GM11168 (cell line): ENCODE measurements around the gene LGALS14.
"Not testable (repeated sequence)": the region's sequence is repeated elsewhere in the genome, so short reads cannot be mapped to it uniquely, and the experiment has no call there.

Experiments used
- in situ Hi-C: fragments of 300-500 bp; cut with MboI; formaldehyde crosslinking; loops from one replicate; pipeline ENCODE4 v1.12.0; 2022; ENCODE audit warnings: low sequenced_read_pairs; ENCODE audit not compliant: unreplicated experiment

The LGALS14 gene, protein sequence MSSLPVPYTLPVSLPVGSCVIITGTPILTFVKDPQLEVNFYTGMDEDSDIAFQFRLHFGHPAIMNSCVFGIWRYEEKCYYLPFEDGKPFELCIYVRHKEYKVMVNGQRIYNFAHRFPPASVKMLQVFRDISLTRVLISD

GRCh38 chr19:39704181-39705044 is at the start of gene LGALS14:
Gene LGALS14, plus strand, starts transcription at chr19:39704481. Its CDS starts 48 bp downstream, at chr19:39704529.
- in situ Hi-C loops = no loop called here

DNA sequence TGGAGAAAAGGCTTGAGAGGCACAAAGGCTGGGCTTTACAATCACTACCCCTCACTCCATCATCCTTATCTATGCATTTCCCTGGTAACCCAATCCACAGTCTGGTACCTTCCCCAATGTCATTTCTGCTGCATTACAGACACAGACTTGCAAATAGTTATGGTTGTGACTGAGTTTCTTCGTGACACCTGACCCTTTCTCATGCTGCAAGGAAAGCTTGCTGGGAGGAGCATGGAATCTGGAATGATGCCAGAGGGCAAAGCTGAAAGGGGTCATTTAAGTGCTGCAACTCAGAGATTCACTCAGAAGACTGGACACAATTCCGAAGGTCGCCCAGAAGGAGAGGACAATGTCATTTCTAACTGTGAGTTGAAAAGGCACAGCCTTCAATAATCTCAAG is 48.7 kb upstream of the LGALS14 start, which contains the start of gene LGALS16:
TSS of gene LGALS16 (plus strand) at position 301 of the 400 bp plus-strand sequence. CDS start at position 350, 49 bp downstream.
- in situ Hi-C loops = no loop called here

DNA sequence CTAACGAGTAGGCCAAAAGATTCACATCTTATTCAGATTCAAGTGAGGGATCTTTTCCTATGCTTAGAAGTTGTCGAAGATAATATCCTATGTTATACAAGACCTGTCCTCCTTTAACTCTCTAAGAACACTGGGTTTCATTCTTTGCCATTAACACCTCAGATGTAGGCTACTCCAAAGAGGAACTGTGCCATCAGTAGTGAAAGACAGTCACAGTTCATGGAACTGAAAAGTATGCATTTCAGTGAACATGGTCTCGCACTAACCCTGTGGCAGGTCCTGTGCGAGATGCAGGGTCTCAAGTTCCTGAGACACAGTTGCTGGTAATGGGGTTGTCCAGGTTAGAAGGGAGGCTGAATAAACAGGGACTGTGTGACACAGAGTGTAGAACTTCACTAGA is 44.5 kb upstream of the LGALS14 start:
- in situ Hi-C loops = no loop called here

- in situ Hi-C loops = no loop called here
These were observed 43.6 kb upstream of the LGALS14 start for GRCh38 chr19:39660661-39661060.

DNA sequence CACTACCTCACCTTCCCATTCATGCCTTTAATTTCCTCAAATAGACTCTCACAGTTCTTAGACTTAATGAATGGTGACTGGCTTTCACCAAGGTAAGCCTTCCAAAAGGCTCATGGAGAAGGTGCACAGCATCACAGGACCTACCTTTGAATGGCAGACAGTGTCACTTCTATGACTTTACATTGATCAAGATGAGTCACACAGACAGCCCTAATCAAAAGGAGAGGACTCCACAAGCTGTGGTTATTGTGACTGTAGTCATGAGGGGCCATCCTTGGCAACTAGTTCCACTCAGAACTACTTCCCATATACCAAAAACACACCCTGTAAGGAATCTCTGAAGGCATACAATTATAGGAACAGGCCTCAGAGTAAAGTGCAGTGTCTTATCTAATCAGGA is 42.7 kb upstream of the LGALS14 start:
- in situ Hi-C loops = no loop called here

GRCh38 chr19:39669860-39670259 is 34.4 kb upstream of the LGALS14 start:
- in situ Hi-C loops = loop anchor here (5.0 kb wide), 1 partner anchor 123 kb away; no protein-coding TSS in a partner anchor

GRCh38 chr19:39670998-39671397 is 33.3 kb upstream of the LGALS14 start:
- in situ Hi-C loops = loop anchor here (5.0 kb wide), 1 partner anchor 124 kb away; no protein-coding TSS in a partner anchor

DNA sequence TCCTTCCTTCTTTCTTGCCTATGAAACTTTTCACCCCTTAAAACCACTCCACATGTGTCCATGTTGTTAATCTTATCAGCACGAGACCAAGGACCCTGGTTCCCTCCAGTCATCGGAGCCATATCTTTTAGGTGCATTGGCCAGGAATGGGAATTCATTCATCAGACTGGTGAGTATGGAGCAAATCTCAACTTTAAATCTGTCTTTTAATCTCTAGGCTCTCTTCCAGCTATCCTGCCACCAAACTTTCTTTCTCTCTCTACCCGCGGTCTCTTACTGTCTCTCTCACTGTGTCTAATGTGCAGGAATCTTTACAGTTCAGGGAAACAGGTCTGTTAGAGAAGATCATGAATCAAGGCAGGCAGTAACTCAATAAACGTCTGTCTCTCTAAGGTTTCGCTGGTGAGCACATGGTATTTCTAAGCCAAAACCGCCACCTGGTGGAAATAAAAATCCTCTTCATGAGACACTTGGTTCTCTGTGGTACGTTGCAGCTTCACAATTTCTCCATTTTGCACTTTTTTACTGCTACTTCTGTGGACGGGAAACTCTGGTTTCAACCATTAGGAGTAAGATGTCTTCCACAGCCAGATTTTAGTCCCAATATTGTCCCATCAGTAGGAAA is 32.4 kb upstream of the LGALS14 start:
- in situ Hi-C loops = loop anchor here (5.0 kb wide), 1 partner anchor 125 kb away; no protein-coding TSS in a partner anchor

- in situ Hi-C loops = loop anchor here (5.0 kb wide), 1 partner anchor 125 kb away; no protein-coding TSS in a partner anchor
These were observed 31.8 kb upstream of the LGALS14 start for GRCh38 chr19:39672473-39672872.

GRCh38 chr19:39673862-39674261 is 30.4 kb upstream of the LGALS14 start:
- in situ Hi-C loops = loop anchor here (5.0 kb wide), 1 partner anchor 127 kb away; no protein-coding TSS in a partner anchor

- in situ Hi-C loops = loop anchor here (5.0 kb wide), 1 partner anchor 166 kb away; no protein-coding TSS in a partner anchor
These were observed 28.3 kb upstream of the LGALS14 start for GRCh38 chr19:39676004-39676403.

DNA sequence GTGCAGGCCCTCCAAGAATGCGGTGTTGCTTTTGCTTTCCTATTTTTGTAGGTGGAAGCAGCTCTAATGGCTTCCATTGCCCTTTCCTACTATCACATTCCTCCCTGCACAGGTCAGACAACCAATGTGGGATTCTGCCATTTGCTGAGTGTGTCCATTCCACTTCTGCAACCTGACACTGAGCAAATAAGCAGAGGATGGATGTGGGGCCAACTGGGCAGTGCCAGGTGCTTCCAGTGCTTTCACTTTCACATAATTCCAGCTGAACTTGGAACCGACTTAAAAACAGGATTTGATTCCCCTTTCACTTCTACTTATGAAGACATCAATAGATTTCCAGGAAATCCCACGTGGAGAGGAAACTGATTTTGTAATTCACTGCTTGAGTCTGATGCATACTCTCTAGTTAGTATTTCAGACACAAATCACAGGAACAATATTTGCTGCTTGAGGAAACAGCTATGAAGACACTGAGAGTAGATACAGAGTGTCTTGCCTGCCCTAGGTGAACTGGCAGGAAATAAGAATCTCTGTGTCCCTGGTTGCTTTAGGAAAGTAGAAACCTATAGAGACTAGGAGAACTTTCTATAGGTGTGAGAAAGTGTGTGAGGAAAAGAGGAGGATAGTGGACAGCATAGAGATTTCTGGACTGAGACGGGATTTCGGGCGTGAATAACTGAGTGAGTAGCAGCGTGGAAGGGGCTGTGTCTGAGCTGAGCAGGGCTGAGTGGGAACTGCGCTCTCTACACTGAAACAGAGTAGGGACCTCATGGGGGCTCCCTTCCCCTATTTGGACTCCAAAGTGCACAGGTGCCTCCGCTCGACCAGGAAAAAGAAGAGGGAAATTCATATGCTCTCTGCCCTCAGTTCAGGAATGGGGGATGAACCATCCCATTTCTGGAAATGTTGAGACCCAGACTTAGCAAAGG is 26.1 kb upstream of the LGALS14 start:
- in situ Hi-C loops = loop anchor here (5.0 kb wide), 1 partner anchor 164 kb away; no protein-coding TSS in a partner anchor

DNA sequence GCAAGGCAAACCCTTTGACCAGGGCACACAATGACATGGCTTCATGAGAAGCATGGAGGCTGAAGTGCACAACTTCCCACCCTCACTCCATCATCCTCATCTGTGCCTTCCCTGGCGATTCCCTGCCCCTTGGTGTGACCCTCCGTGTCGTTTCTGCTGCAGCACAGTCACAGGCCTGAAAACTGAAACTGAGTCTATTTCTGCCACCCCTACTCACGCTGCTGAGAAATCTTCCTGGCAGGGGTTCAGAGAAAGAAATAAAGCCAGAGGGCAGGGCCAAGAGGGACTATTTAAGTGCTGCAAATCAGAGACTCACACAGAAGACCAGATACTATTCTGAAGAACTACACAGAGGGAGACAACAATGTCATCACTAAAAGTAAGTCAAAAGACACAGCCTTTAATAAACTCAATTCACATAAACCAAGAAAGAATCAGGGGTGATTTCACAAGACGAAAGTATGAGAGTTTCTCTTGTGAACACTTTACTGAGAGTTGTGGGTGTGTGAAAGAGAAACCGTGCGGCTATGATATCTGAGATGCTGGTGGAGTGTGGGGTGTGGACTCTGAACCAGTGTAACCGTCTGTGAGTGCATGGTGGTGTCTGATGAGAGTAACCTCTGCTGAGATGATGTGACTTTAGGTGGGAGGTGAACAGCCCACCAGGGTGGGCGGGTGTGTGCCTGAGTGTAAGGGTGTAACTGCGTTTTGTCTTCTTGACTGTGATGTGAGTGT is 25.1 kb upstream of the LGALS14 start:
- in situ Hi-C loops = loop anchor here (5.0 kb wide), 1 partner anchor 163 kb away; no protein-coding TSS in a partner anchor

- in situ Hi-C loops = loop anchor here (5.0 kb wide), 2 partner anchors 78 to 163 kb away; no protein-coding TSS in a partner anchor
These were observed 24.5 kb upstream of the LGALS14 start for GRCh38 chr19:39679791-39680168.

- in situ Hi-C loops = loop anchor here (5.0 kb wide), 1 partner anchor 77 kb away; no protein-coding TSS in a partner anchor
These were observed 23.7 kb upstream of the LGALS14 start for GRCh38 chr19:39680593-39680992.

- in situ Hi-C loops = loop anchor here (5.0 kb wide), 1 partner anchor 76 kb away; no protein-coding TSS in a partner anchor
These were observed 22.9 kb upstream of the LGALS14 start for GRCh38 chr19:39681416-39681815.

GRCh38 chr19:39684267-39684666 is 20.0 kb upstream of the LGALS14 start:
- in situ Hi-C loops = loop anchor here (5.0 kb wide), 1 partner anchor 73 kb away; no protein-coding TSS in a partner anchor

GRCh38 chr19:39686739-39687138 is 17.5 kb upstream of the LGALS14 start:
- in situ Hi-C loops = no loop called here

GRCh38 chr19:39688637-39689036 is 15.6 kb upstream of the LGALS14 start:
- in situ Hi-C loops = not testable (repeated sequence)
